NCI-H345 treated with DMSO at 0.1 percent for 48 hours (cell line): Measurements from ENCODE around the gene SLC23A3.

Source experiments
- DNase-seq: peaks from one replicate; lab custom pipeline; 2025; ENCODE audit not compliant: unreplicated experiment; lab: John Stamatoyannopoulos, UW

SLC23A3 gene

GRCh38 chr2:219116776-219117646 lies 52.8 kb downstream of the SLC23A3 start:
- no peak for DNase-seq

- DNase-seq = no peak
Observed at GRCh38 chr2:219112651-219113338, 57.0 kb downstream of the SLC23A3 start.

GRCh38 chr2:219112062-219112406 lies 57.8 kb downstream of the SLC23A3 start:
- DNase-seq = no peak
